ENCODE results near the gene IPO5. TPM values are rescaled to one million over a fixed set of nuclear protein-coding genes. Genes with fewer than 3 reads are reported as not detected.

The IPO5 gene
- total RNA-seq, 2 experiments from 2014 or later = 62.2 to 73.3 TPM

GRCh38 chr13:98018293-98018692 is 64.8 kb downstream of the IPO5 start:
- ChIA-PET POLR2A (no interaction called here), CTCF (no interaction called here)
- no peaks in the 10 kb centered on the region for H3K9me3 Mint-ChIP-seq
- H3K27me3 ChIP-seq (ENCODE audit: control insufficient read depth in 1 of 2, insufficient read depth in 2 of 2, low read length in 2 of 2) = no peaks in the 10 kb centered on the region
- H3K27ac Mint-ChIP-seq = no peak overlapping the region
- no peak overlapping the region for H3K4me3 ChIP-seq (ENCODE audit: low read length)
- H3K4me3 Mint-ChIP-seq = no peak overlapping the region
- intact Hi-C loops (cut with DNase I, micrococcal nuclease) = no loop called here
- DNase-seq = no peak
- H3K4me1 Mint-ChIP-seq (ENCODE audit: low read depth) = no peaks in the 10 kb centered on the region
- no peaks in the 10 kb centered on the region for H3K4me1 ChIP-seq (ENCODE audit: insufficient read depth, low read length)
- TF ChIP-seq CTCF (IDR thresholded peaks at IDR 0.05) = no peak
- no peak overlapping the region for H3K27ac ChIP-seq (ENCODE audit: low read depth in 1 of 2, low read length in 2 of 2)
- H3K36me3 Mint-ChIP-seq (ENCODE audit: low read depth) = peaks cover 92% of the 10 kb centered on the region
- H3K9me3 ChIP-seq (ENCODE audit: control insufficient read depth in 1 of 2, insufficient read depth in 1 of 2, low read length in 2 of 2) = no peaks in the 10 kb centered on the region
- H3K36me3 ChIP-seq (ENCODE audit: insufficient read depth, low read length) = peaks cover 75% of the 10 kb centered on the region
- ATAC-seq (ENCODE audit: poor library complexity) = no peak
- no peaks in the 10 kb centered on the region for H3K27me3 Mint-ChIP-seq

- CTCF ChIA-PET = no interaction called here
- no peaks in the 10 kb centered on the region for H3K4me1 Mint-ChIP-seq (ENCODE audit: low read depth)
- no peak for ATAC-seq (ENCODE audit: poor library complexity)
- intact Hi-C loops (cut with DNase I, micrococcal nuclease) = no loop called here
- H3K4me3 Mint-ChIP-seq = no peak overlapping the region
- no peak for TF ChIP-seq CTCF (IDR thresholded peaks at IDR 0.05)
- Histone ChIP-seq H3K27ac (ENCODE audit: low read depth in 1 of 2, low read length in 2 of 2) (no peak overlapping the region), H3K4me3 (ENCODE audit: low read length) (no peak overlapping the region), H3K36me3 (ENCODE audit: insufficient read depth, low read length) (peaks cover 68% of the 10 kb centered on the region), H3K9me3 (ENCODE audit: control insufficient read depth in 1 of 2, insufficient read depth in 1 of 2, low read length in 2 of 2) (no peaks in the 10 kb centered on the region), H3K4me1 (ENCODE audit: insufficient read depth, low read length) (no peaks in the 10 kb centered on the region), H3K27me3 (ENCODE audit: control insufficient read depth in 1 of 2, insufficient read depth in 2 of 2, low read length in 2 of 2) (no peaks in the 10 kb centered on the region)
- POLR2A ChIA-PET = no interaction called here
- no peaks in the 10 kb centered on the region for H3K9me3 Mint-ChIP-seq
- no peak overlapping the region for H3K27ac Mint-ChIP-seq
- H3K27me3 Mint-ChIP-seq = no peaks in the 10 kb centered on the region
- H3K36me3 Mint-ChIP-seq (ENCODE audit: low read depth) = peaks cover 87% of the 10 kb centered on the region
- no peak for DNase-seq
Observed at GRCh38 chr13:98019186-98019585, 65.7 kb downstream of the IPO5 start.

- no peaks in the 10 kb centered on the region for H3K9me3 ChIP-seq (ENCODE audit: control insufficient read depth in 1 of 2, insufficient read depth in 1 of 2, low read length in 2 of 2)
- Mint-ChIP-seq H3K27me3 (no peaks in the 10 kb centered on the region), H3K4me3 (no peak overlapping the region), H3K36me3 (ENCODE audit: low read depth) (peaks cover 78% of the 10 kb centered on the region), H3K9me3 (no peaks in the 10 kb centered on the region), H3K4me1 (ENCODE audit: low read depth) (no peaks in the 10 kb centered on the region), H3K27ac (no peak overlapping the region)
- no peaks in the 10 kb centered on the region for H3K27me3 ChIP-seq (ENCODE audit: control insufficient read depth in 1 of 2, insufficient read depth in 2 of 2, low read length in 2 of 2)
- ChIA-PET POLR2A (no interaction called here), CTCF (no interaction called here)
- no peak overlapping the region for H3K27ac ChIP-seq (ENCODE audit: low read depth in 1 of 2, low read length in 2 of 2)
- H3K4me3 ChIP-seq (ENCODE audit: low read length) = no peak overlapping the region
- no peak for TF ChIP-seq CTCF (IDR thresholded peaks at IDR 0.05)
- no peaks in the 10 kb centered on the region for H3K4me1 ChIP-seq (ENCODE audit: insufficient read depth, low read length)
- intact Hi-C loops (cut with DNase I, micrococcal nuclease) = loop anchor here in 1 of 2 experiments (10.0 kb wide), 1 partner anchor 655 kb away; no protein-coding TSS in a partner anchor
- H3K36me3 ChIP-seq (ENCODE audit: insufficient read depth, low read length) = peaks cover 59% of the 10 kb centered on the region
- DNase-seq (no peak), ATAC-seq (ENCODE audit: poor library complexity) (no peak)
Observed at GRCh38 chr13:98020271-98020670, 66.8 kb downstream of the IPO5 start.
